H9 (cell line): ENCODE data around the gene ZNF182. TPM values are rescaled to one million over a fixed set of nuclear protein-coding genes. Genes with fewer than 3 reads are reported as not detected.
A peak's percentile ranks its signal among the peaks of the same experiment; 100 is the strongest.

Experiments
- DNase-seq: peaks from one replicate; pipeline ENCODE4 v3.0.0-alpha.2; 2017
- H2AFZ ChIP-seq: one replicate; pipeline ENCODE4 v1.6.1; 2013; ENCODE audit warnings: mild to moderate bottlenecking, low read length, control low read depth, moderate library complexity
- H2AK5ac ChIP-seq: 2 replicates; pipeline ENCODE4 v1.6.1; 2013; ENCODE audit warnings: low read length, control low read depth, mixed read lengths; ENCODE audit not compliant: insufficient read length
- H2BK120ac ChIP-seq: one replicate; pipeline ENCODE4 v1.6.1; 2013; ENCODE audit warnings: low read depth, mild to moderate bottlenecking, low read length, control low read depth, inconsistent platforms; ENCODE audit not compliant: poor library complexity, severe bottlenecking
- H2BK12ac ChIP-seq: 2 replicates; pipeline ENCODE4 v1.6.1; 2013; ENCODE audit warnings: low read length, control low read depth, mixed read lengths, low read depth; ENCODE audit not compliant: insufficient read length
- H2BK15ac ChIP-seq: 2 replicates; pipeline ENCODE4 v1.6.1; 2013; ENCODE audit warnings: low read depth, low read length, control low read depth
- H2BK20ac ChIP-seq: one replicate; pipeline ENCODE4 v1.6.1; 2013; ENCODE audit warnings: low read depth, mild to moderate bottlenecking, low read length, control low read depth, inconsistent platforms; ENCODE audit not compliant: poor library complexity, severe bottlenecking
- H2BK5ac ChIP-seq: 2 replicates; pipeline ENCODE4 v1.6.1; 2013; ENCODE audit warnings: low read length, control low read depth, mixed read lengths; ENCODE audit not compliant: insufficient read length
- H3K14ac ChIP-seq: 2 replicates; pipeline ENCODE4 v1.6.1; 2013; ENCODE audit warnings: low read length, control low read depth; ENCODE audit not compliant: insufficient read depth
- H3K18ac ChIP-seq: 2 replicates; pipeline ENCODE4 v1.6.1; 2013; ENCODE audit warnings: low read depth, mild to moderate bottlenecking, mixed read lengths, low read length, control low read depth; ENCODE audit not compliant: insufficient read length
- H3K23ac ChIP-seq: 2 replicates; pipeline ENCODE4 v1.6.1; 2013; ENCODE audit warnings: low read length, control low read depth, mixed read lengths, low read depth; ENCODE audit not compliant: insufficient read length
- H3K23me2 ChIP-seq: 2 replicates; pipeline ENCODE4 v1.6.1; 2013; ENCODE audit warnings: low read depth, mild to moderate bottlenecking, mixed read lengths, low read length, control low read depth; ENCODE audit not compliant: insufficient read length, poor library complexity, severe bottlenecking
- H3K27ac ChIP-seq: 2 replicates; pipeline ENCODE4 v1.5.1; 2013; ENCODE audit warnings: low read length, control low read depth, mixed read lengths, low read depth; ENCODE audit not compliant: insufficient read length
- H3K27me3 ChIP-seq: 2 replicates; pipeline ENCODE4 v1.6.1; 2013; ENCODE audit warnings: low read length, control low read depth, inconsistent platforms; ENCODE audit not compliant: insufficient read depth
- H3K4ac ChIP-seq: 2 replicates; pipeline ENCODE4 v1.6.1; 2013; ENCODE audit warnings: low read depth, mild to moderate bottlenecking, control low read depth, inconsistent platforms, low read length, moderate library complexity
- H3K4me1 ChIP-seq: 2 replicates; pipeline ENCODE4 v1.6.1; 2013; ENCODE audit warnings: low read length, control low read depth, inconsistent platforms; ENCODE audit not compliant: insufficient read depth
- H3K4me2 ChIP-seq: 2 replicates; pipeline ENCODE4 v1.6.1; 2013; ENCODE audit warnings: low read length, control low read depth, mixed read lengths; ENCODE audit not compliant: insufficient read length, insufficient read depth
- H3K56ac ChIP-seq: 2 replicates; pipeline ENCODE4 v1.6.1; 2013; ENCODE audit warnings: low read depth, mild to moderate bottlenecking, mixed read lengths, low read length, control low read depth; ENCODE audit not compliant: insufficient read length
- H3K79me1 ChIP-seq: 2 replicates; pipeline ENCODE4 v1.6.1; 2013; ENCODE audit warnings: low read depth, mild to moderate bottlenecking, moderate library complexity, low read length, control low read depth, inconsistent platforms; ENCODE audit not compliant: insufficient read depth, poor library complexity, severe bottlenecking
- H3K79me2 ChIP-seq: 2 replicates; pipeline ENCODE4 v1.6.1; 2013; ENCODE audit warnings: low read length, control low read depth, inconsistent platforms; ENCODE audit not compliant: insufficient read depth
- H3K9ac ChIP-seq: 2 replicates; pipeline ENCODE4 v1.6.1; 2013; ENCODE audit warnings: low read length, control low read depth, mixed read lengths; ENCODE audit not compliant: insufficient read length; ENCODE audit errors: extremely low read depth
- H3K9me3 ChIP-seq: one replicate; pipeline ENCODE4 v1.6.1; 2013; ENCODE audit warnings: low read depth, low read length, inconsistent platforms; ENCODE audit not compliant: control insufficient read depth
- H3T11ph ChIP-seq: one replicate; pipeline ENCODE4 v1.6.1; 2013; ENCODE audit warnings: mild to moderate bottlenecking, low read length, control low read depth, inconsistent platforms
- H4K20me1 ChIP-seq: one replicate; pipeline ENCODE4 v1.6.1; 2013; ENCODE audit not compliant: control insufficient read depth, insufficient read length, insufficient read depth
- H4K5ac ChIP-seq: 2 replicates; pipeline ENCODE4 v1.6.1; 2013; ENCODE audit warnings: low read depth, mild to moderate bottlenecking, mixed read lengths, low read length, control low read depth; ENCODE audit not compliant: insufficient read length
- H4K8ac ChIP-seq: replicated peaks from 2 replicates; pipeline ENCODE4 v1.6.1; 2013; ENCODE audit warnings: low read length, control low read depth, mixed read lengths, low read depth; ENCODE audit not compliant: insufficient read length
- H4K91ac ChIP-seq: 2 replicates; pipeline ENCODE4 v1.6.1; 2013; ENCODE audit warnings: low read depth, mild to moderate bottlenecking, moderate library complexity, mixed read lengths, low read length, control low read depth; ENCODE audit not compliant: insufficient read length
- H3K27ac Mint-ChIP-seq, 3 experiments: 2 replicates in 2 of 3; 3 replicates in 1 of 3; pipeline ENCODE4 v1.8.0; 2020 to 2021; ENCODE audit warnings: mixed read lengths in 3 of 3, mild to moderate bottlenecking in 1 of 3, moderate library complexity in 1 of 3
- H3K27me3 Mint-ChIP-seq: 2 replicates; pipeline ENCODE4 v1.8.0; 2021; ENCODE audit warnings: low read depth, mild to moderate bottlenecking, moderate library complexity, mixed read lengths
- H3K36me3 Mint-ChIP-seq, 3 experiments: 2 replicates in 2 of 3; 3 replicates in 1 of 3; pipeline ENCODE4 v1.8.0; 2020 to 2021; ENCODE audit warnings: low read depth in 3 of 3, mixed read lengths in 3 of 3; ENCODE audit not compliant: insufficient read depth in 1 of 3
- H3K4me1 Mint-ChIP-seq, 2 experiments: 2 replicates each; pipeline ENCODE4 v1.8.0; 2020; ENCODE audit warnings: mixed read lengths in 2 of 2
- H3K4me3 Mint-ChIP-seq, 2 experiments: 2 replicates in 1 of 2; 3 replicates in 1 of 2; pipeline ENCODE4 v1.8.0; 2020 to 2021; ENCODE audit warnings: mild to moderate bottlenecking in 2 of 2, mixed read lengths in 2 of 2, moderate library complexity in 1 of 2
- H3K9me3 Mint-ChIP-seq, 2 experiments: 2 replicates in 1 of 2; 3 replicates in 1 of 2; pipeline ENCODE4 v1.8.0; 2020; ENCODE audit warnings: mild to moderate bottlenecking in 2 of 2, mixed read lengths in 2 of 2, moderate library complexity in 1 of 2
- WGBS: extraction: QIAGEN DNeasy Blood & Tissue Kit; methylation state at CpG from one replicate; pipeline ENCODE4 v1.1.7; 2013; ENCODE audit warnings: missing lambda C conversion rate, low lambda C conversion rate, mixed read lengths; ENCODE audit not compliant: insufficient read length; ENCODE audit errors: extremely low coverage; 5-methylcytosine and 5-hydroxymethylcytosine counted together
- total RNA-seq: library from RNA; stranded (reverse); gene quantifications from 2 replicates; pipeline ENCODE4 v1.2.1, GENCODE V29; 2021
- TF ChIP-seq, protein P1 (sequence below): fragments of 200-600 bp; sonication (generic); conservative IDR thresholded peaks from 3 replicates; pipeline ENCODE4 v1.8.0; 2021; ENCODE audit warnings: antibody characterized with exemption, mild to moderate bottlenecking

Gene ZNF182
- total RNA-seq, 1 experiment from 2014 or later: 7.6 TPM

DNA sequence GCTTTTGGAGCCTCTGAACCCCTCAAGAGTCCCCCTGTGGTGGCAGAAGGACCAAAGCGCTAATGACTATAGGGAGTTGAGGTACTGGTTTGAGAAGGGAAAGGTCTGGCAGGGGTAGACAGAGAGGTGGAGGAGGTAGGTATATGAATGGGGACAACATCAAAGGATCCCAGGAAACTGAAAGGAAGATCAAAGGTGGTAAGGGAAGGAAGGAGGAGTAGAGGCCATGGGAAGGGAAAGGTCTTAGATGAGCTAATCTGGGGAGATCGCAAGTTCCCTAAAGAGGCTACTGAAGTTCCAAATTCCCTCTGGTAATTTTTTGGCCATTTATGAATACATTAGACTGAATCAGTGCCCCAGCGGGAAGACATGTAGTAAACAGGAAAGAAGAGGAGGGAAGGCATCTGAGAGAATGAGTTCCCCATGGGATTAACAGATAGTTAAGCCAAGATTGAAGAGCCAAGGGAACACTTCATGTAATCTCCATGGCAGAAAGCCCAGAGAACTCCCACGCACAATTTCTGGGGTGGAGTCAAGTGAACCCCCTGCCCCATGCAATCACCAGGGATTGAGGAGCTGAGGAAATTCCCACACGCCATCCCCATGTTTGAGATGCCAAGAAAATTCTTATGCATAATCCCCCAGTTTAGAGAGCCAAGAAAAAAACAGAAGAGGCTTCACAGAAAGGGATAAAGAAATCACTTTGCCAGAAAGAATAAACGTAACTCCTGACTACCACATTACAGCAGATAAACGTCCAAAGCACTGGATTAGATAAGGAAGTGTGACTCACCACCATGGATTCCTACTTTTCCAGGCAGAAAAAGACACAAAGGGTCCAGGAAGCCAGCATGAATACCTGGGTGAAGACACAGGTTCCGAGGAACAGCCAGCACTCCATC lies 41.9 kb upstream of the ZNF182 start:
- H3K27me3 Mint-ChIP-seq: no peaks in the 10 kb centered on the region; the same call in 1 of the 2 replicates
- H4K8ac ChIP-seq: no peak overlapping the region
- H3K23ac ChIP-seq: no peak overlapping the region
- H3K9ac ChIP-seq: no peak overlapping the region
- no peaks in the 10 kb centered on the region for H3K27me3 ChIP-seq
- H4K20me1 ChIP-seq: no peaks in the 10 kb centered on the region
- H2BK12ac ChIP-seq: no peak overlapping the region
- TF ChIP-seq, protein P1, sequence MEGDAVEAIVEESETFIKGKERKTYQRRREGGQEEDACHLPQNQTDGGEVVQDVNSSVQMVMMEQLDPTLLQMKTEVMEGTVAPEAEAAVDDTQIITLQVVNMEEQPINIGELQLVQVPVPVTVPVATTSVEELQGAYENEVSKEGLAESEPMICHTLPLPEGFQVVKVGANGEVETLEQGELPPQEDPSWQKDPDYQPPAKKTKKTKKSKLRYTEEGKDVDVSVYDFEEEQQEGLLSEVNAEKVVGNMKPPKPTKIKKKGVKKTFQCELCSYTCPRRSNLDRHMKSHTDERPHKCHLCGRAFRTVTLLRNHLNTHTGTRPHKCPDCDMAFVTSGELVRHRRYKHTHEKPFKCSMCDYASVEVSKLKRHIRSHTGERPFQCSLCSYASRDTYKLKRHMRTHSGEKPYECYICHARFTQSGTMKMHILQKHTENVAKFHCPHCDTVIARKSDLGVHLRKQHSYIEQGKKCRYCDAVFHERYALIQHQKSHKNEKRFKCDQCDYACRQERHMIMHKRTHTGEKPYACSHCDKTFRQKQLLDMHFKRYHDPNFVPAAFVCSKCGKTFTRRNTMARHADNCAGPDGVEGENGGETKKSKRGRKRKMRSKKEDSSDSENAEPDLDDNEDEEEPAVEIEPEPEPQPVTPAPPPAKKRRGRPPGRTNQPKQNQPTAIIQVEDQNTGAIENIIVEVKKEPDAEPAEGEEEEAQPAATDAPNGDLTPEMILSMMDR: no peak
- no peaks in the 10 kb centered on the region for H3K4me1 ChIP-seq
- H3T11ph ChIP-seq: no peak overlapping the region
- H3K4me2 ChIP-seq: no peak overlapping the region
- H3K23me2 ChIP-seq: no peaks in the 10 kb centered on the region
- H3K4ac ChIP-seq: no peak overlapping the region
- H3K79me1 ChIP-seq: no peaks in the 10 kb centered on the region
- no peak overlapping the region for H2AK5ac ChIP-seq
- peaks cover 58 to 65% of the 10 kb centered on the region in 2 experiments for H3K9me3 Mint-ChIP-seq
- H3K27ac Mint-ChIP-seq: peak overlapping the region in 1 of 3 experiments; percentile 11; a peak in 1 of 7 replicates
- H2BK15ac ChIP-seq: no peak overlapping the region
- peaks cover 3 to 5% (median 3%) of the 10 kb centered on the region in 3 experiments; a peak in 5 of 7 replicates for H3K36me3 Mint-ChIP-seq
- H2BK20ac ChIP-seq: no peak overlapping the region
- no peak overlapping the region for H2BK5ac ChIP-seq
- no peak overlapping the region for H4K5ac ChIP-seq
- no peak overlapping the region for H2BK120ac ChIP-seq
- no CpG with 5 or more reads among the region's 8 CpGs for WGBS
- H3K14ac ChIP-seq: no peak overlapping the region
- no peak overlapping the region for H3K56ac ChIP-seq
- H3K79me2 ChIP-seq: no peaks in the 10 kb centered on the region
- no peak overlapping the region for H4K91ac ChIP-seq
- H3K4me3 Mint-ChIP-seq: no peak overlapping the region
- no peak overlapping the region for H3K18ac ChIP-seq
- H3K27ac ChIP-seq: no peak overlapping the region
- H3K4me1 Mint-ChIP-seq: peaks cover 0 to 6% of the 10 kb centered on the region in 2 experiments; a peak in 2 of 4 replicates
- no peak overlapping the region for H2AFZ ChIP-seq
- peaks cover 46% of the 10 kb centered on the region for H3K9me3 ChIP-seq
- no peak for DNase-seq
